ENCODE measurements around the gene KRT74. TPM values are rescaled to one million over a fixed set of nuclear protein-coding genes. Genes with fewer than 3 reads are reported as not detected.

Gene KRT74
- total RNA-seq, 1 experiment from 2014 or later, result not detected

GRCh38 chr12:52522346-52523011 lies 51.2 kb downstream of the KRT74 start:
- Histone ChIP-seq H3K9ac (ENCODE audit: low read length) (no peak overlapping the region), H2AFZ (ENCODE audit: low read length) (no peak overlapping the region), H3K27me3 (ENCODE audit: low read length) (no peaks in the 10 kb centered on the region), H3K79me2 (ENCODE audit: low read length) (no peaks in the 10 kb centered on the region), H4K20me1 (ENCODE audit: low read length) (no peaks in the 10 kb centered on the region), H3F3A (ENCODE audit: low read length, unreplicated experiment) (no peaks in the 10 kb centered on the region), H3K4me3 (ENCODE audit: low read length) (no peak overlapping the region), H3K36me3 (ENCODE audit: low read depth, low read length) (no peaks in the 10 kb centered on the region), H3K4me1 (ENCODE audit: insufficient read depth, low read length) (peaks cover 15% of the 10 kb centered on the region), H3K27ac (ENCODE audit: low read length) (no peak overlapping the region), H3K4me2 (ENCODE audit: low read length) (no peak overlapping the region), H3K9me3 (ENCODE audit: low read length) (no peaks in the 10 kb centered on the region), H3K9me2 (replicated peaks; ENCODE audit: low read length) (no peaks in the 10 kb centered on the region)
- ATAC-seq, result no peak
- TF ChIP-seq EZH2phosphoT487 (IDR thresholded peaks at IDR 0.05; ENCODE audit: borderline replicate concordance, low read length), result no peak
- TF ChIP-seq CTCF (conservative IDR thresholded peaks at IDR 0.05; ENCODE audit: low read depth, low read length), result no peak
- no peak for TF ChIP-seq EZH2 (IDR thresholded peaks at IDR 0.05; ENCODE audit: low read length, unreplicated experiment)
- POLR2A ChIA-PET (ENCODE audit: unreplicated experiment), result no interaction called here
- DNase-seq, result no peak
- CTCF ChIA-PET, result no interaction called here
- intact Hi-C loops (cut with micrococcal nuclease), result no loop called here
- BruUV-seq (replicated peaks), result no TSS peak

- BruUV-seq (replicated peaks), result no TSS peak
- Histone ChIP-seq H3K9me3 (ENCODE audit: low read length) (no peaks in the 10 kb centered on the region), H3K4me1 (ENCODE audit: insufficient read depth, low read length) (peaks cover 15% of the 10 kb centered on the region), H3K4me2 (ENCODE audit: low read length) (peak overlapping the region; percentile 42; the same call in 1 of the 2 replicates), H3K9ac (ENCODE audit: low read length) (no peak overlapping the region), H3K36me3 (ENCODE audit: low read depth, low read length) (no peaks in the 10 kb centered on the region), H3F3A (ENCODE audit: low read length, unreplicated experiment) (no peaks in the 10 kb centered on the region), H3K4me3 (ENCODE audit: low read length) (no peak overlapping the region), H3K9me2 (replicated peaks; ENCODE audit: low read length) (no peaks in the 10 kb centered on the region), H3K79me2 (ENCODE audit: low read length) (no peaks in the 10 kb centered on the region), H3K27me3 (ENCODE audit: low read length) (no peaks in the 10 kb centered on the region), H3K27ac (ENCODE audit: low read length) (no peak overlapping the region), H4K20me1 (ENCODE audit: low read length) (no peaks in the 10 kb centered on the region), H2AFZ (ENCODE audit: low read length) (no peak overlapping the region)
- ChIA-PET CTCF (no interaction called here), POLR2A (ENCODE audit: unreplicated experiment) (no interaction called here)
- ATAC-seq, result no peak
- DNase-seq, result peak; percentile 30
- TF ChIP-seq CTCF (conservative IDR thresholded peaks at IDR 0.05; ENCODE audit: low read depth, low read length) (no peak), EZH2phosphoT487 (IDR thresholded peaks at IDR 0.05; ENCODE audit: borderline replicate concordance, low read length) (no peak), EZH2 (IDR thresholded peaks at IDR 0.05; ENCODE audit: low read length, unreplicated experiment) (no peak)
- intact Hi-C loops (cut with micrococcal nuclease), result no loop called here
Measured at GRCh38 chr12:52521568-52522266, 51.9 kb downstream of the KRT74 start.

GRCh38 chr12:52521175-52521567 lies 52.5 kb downstream of the KRT74 start:
- ChIA-PET CTCF (no interaction called here), POLR2A (ENCODE audit: unreplicated experiment) (no interaction called here)
- TF ChIP-seq EZH2 (IDR thresholded peaks at IDR 0.05; ENCODE audit: low read length, unreplicated experiment) (no peak), CTCF (conservative IDR thresholded peaks at IDR 0.05; ENCODE audit: low read depth, low read length) (no peak), EZH2phosphoT487 (IDR thresholded peaks at IDR 0.05; ENCODE audit: borderline replicate concordance, low read length) (no peak)
- Histone ChIP-seq H3K4me3 (ENCODE audit: low read length) (no peak overlapping the region), H3K36me3 (ENCODE audit: low read depth, low read length) (no peaks in the 10 kb centered on the region), H2AFZ (ENCODE audit: low read length) (no peak overlapping the region), H3K4me1 (ENCODE audit: insufficient read depth, low read length) (peaks cover 20% of the 10 kb centered on the region), H3F3A (ENCODE audit: low read length, unreplicated experiment) (no peaks in the 10 kb centered on the region), H4K20me1 (ENCODE audit: low read length) (no peaks in the 10 kb centered on the region), H3K27me3 (ENCODE audit: low read length) (no peaks in the 10 kb centered on the region), H3K9me3 (ENCODE audit: low read length) (no peaks in the 10 kb centered on the region), H3K9ac (ENCODE audit: low read length) (no peak overlapping the region), H3K79me2 (ENCODE audit: low read length) (no peaks in the 10 kb centered on the region), H3K4me2 (ENCODE audit: low read length) (peak overlapping the region; percentile 42; the same call in 1 of the 2 replicates), H3K27ac (ENCODE audit: low read length) (no peak overlapping the region), H3K9me2 (replicated peaks; ENCODE audit: low read length) (no peaks in the 10 kb centered on the region)
- DNase-seq, result peak; percentile 52
- intact Hi-C loops (cut with micrococcal nuclease), result no loop called here
- ATAC-seq, result no peak
- BruUV-seq (replicated peaks), result no TSS peak

All from PC-3 (cell line).